Thyroid gland (tissue), 4 donors: ENCODE measurements around the gene APBA1. TPM values are rescaled to one million over a fixed set of nuclear protein-coding genes. Genes with fewer than 3 reads are reported as not detected.

Experiments used
- DNase-seq, 2 donors: peaks; one replicate each; pipeline ENCODE4 v3.0.0-alpha.2; 2019
- H3K27ac ChIP-seq, 3 donors: fragments of 200-600 bp; sonication (generic); 1 replicate in 2 of 3; 2 replicates in 1 of 3; pipeline ENCODE4 v1.5.1; 2016 to 2019; ENCODE audit warnings: mild to moderate bottlenecking in 1 of 3, moderate library complexity in 1 of 3
- H3K27me3 ChIP-seq: fragments of 200-600 bp; sonication (generic); one replicate; pipeline ENCODE4 v1.5.1; 2019
- H3K36me3 ChIP-seq, 2 donors: fragments of 200-600 bp; sonication (generic); one replicate each; pipeline ENCODE4 v1.5.1; 2016 to 2019
- H3K4me1 ChIP-seq, 2 donors: fragments of 200-600 bp; sonication (generic); one replicate each; pipeline ENCODE4 v1.5.1; 2017 to 2019
- H3K4me3 ChIP-seq, 3 donors: fragments of 200-600 bp; sonication (generic); replicated peaks in 1 of 3; 1 replicate in 2 of 3; 2 replicates in 1 of 3; pipeline ENCODE4 v1.5.1; 2016; ENCODE audit warnings: mild to moderate bottlenecking in 1 of 3
- H3K9me3 ChIP-seq: fragments of 200-600 bp; sonication (generic); one replicate; pipeline ENCODE4 v1.5.1; 2017
- POLR2A ChIP-seq, 2 donors: fragments of 450-650 bp; IDR thresholded peaks; one replicate each; pipeline ENCODE4 v1.6.1; 2017; ENCODE audit warnings: antibody characterized with exemption in 2 of 2, mild to moderate bottlenecking in 2 of 2, moderate library complexity in 1 of 2
- WGBS, 2 donors: methylation state at CpG; one replicate each; pipeline ENCODE4 v1.1.5; 2017; 5-methylcytosine and 5-hydroxymethylcytosine counted together
- intact Hi-C: fragments of 100-400 bp; cut with DNase I; formaldehyde crosslinking; loops from one replicate; pipeline ENCODE4 v1.15.1; 2023
- total RNA-seq, 4 donors: library from RNA; depleted of rRNA; stranded (reverse); fragments of >200 nt; gene quantifications; one replicate each; pipeline ENCODE4 v1.2.3, GENCODE V29; 2016
- TF ChIP-seq, protein P1 (sequence below), 6 experiments: fragments of 200-600 bp in 3 of 6; fragments of 450-650 bp in 3 of 6; sonication (generic) in 3 of 6; IDR thresholded peaks; one replicate each; pipeline ENCODE4 v1.5.1; 2016 to 2019; ENCODE audit warnings: antibody characterized with exemption in 6 of 6, mild to moderate bottlenecking in 2 of 6, inconsistent platforms in 1 of 6, moderate library complexity in 1 of 6

The APBA1 gene
- total RNA-seq, 4 donors from 2014 or later, result 2.8 to 11.2 (median 3.8) TPM

DNA sequence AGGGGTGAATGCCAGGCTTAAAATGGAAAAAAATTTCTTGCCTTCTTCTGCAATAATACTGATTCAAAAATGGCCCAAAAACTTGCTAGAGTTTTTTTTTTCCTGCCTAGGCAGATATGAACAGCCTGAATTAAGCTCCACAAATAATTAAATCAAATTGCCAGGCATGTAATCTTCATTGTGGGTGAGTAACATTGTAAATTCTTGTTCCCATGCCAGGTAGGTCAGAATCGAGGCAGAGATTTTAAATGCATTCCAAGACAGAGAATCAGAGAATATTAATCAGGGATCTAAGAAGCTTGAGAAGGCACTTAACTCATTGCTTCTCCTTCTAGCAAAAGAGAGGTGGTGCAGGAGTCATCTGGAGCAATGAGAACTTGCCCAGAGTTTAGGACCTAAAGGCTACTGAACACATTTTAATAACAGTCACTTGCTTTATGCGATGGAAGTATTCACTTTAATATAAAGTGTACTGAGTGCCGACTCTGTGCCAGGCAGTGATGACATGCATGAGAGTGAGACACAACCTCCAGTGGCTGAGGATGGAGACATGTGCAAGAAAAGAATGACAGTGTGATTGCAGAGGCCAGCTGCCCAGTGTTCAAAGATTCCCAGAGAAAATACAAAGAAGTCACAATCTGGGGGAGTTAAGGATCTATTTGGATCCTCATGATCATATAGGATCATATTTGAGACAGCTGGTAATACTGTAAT is 102.3 kb downstream of the APBA1 start:
- H3K4me1 ChIP-seq, result no peaks in the 10 kb centered on the region
- no peaks in the 10 kb centered on the region for H3K27me3 ChIP-seq
- no peaks in the 10 kb centered on the region for H3K9me3 ChIP-seq
- intact Hi-C loops, result no loop called here
- no peak overlapping the region for H3K4me3 ChIP-seq
- no peaks in the 10 kb centered on the region for H3K36me3 ChIP-seq
- DNase-seq, result no peak
- H3K27ac ChIP-seq, result no peak overlapping the region
- WGBS, 2 donors, result 60 to 68% methylated on average over 3 of the region's 3 CpGs
- TF ChIP-seq, protein P1, sequence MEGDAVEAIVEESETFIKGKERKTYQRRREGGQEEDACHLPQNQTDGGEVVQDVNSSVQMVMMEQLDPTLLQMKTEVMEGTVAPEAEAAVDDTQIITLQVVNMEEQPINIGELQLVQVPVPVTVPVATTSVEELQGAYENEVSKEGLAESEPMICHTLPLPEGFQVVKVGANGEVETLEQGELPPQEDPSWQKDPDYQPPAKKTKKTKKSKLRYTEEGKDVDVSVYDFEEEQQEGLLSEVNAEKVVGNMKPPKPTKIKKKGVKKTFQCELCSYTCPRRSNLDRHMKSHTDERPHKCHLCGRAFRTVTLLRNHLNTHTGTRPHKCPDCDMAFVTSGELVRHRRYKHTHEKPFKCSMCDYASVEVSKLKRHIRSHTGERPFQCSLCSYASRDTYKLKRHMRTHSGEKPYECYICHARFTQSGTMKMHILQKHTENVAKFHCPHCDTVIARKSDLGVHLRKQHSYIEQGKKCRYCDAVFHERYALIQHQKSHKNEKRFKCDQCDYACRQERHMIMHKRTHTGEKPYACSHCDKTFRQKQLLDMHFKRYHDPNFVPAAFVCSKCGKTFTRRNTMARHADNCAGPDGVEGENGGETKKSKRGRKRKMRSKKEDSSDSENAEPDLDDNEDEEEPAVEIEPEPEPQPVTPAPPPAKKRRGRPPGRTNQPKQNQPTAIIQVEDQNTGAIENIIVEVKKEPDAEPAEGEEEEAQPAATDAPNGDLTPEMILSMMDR (IDR thresholded peaks at IDR 0.05), result no peak
- TF ChIP-seq POLR2A (IDR thresholded peaks at IDR 0.05), result no peak

DNA sequence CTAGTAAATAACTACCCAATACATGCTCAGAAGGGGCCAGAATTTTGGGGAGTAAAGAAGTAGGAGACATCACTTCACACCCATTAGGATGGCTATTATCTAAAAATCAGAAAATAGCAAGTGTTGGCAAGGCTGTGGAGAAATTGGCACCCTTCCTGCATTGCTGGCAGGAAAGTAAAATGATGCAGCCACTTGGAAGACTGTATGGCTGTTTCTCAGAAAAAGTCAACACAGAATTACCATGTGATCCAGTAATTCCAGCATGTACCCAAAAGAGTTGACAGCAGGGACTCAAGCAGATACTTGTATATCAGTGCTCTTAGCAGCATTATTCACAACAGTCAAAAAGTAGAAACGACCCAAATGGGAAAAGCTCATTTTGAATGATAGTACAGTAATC is 107.6 kb downstream of the APBA1 start:
- no peak overlapping the region for H3K4me3 ChIP-seq
- H3K9me3 ChIP-seq, result no peaks in the 10 kb centered on the region
- no peak overlapping the region for H3K27ac ChIP-seq
- WGBS, 2 donors, result 66 to 68% methylated on average over 1 of the region's 1 CpG
- intact Hi-C loops, result no loop called here
- no peaks in the 10 kb centered on the region for H3K27me3 ChIP-seq
- no peaks in the 10 kb centered on the region for H3K4me1 ChIP-seq
- no peak for DNase-seq
- no peaks in the 10 kb centered on the region for H3K36me3 ChIP-seq
- TF ChIP-seq, protein P1 (IDR thresholded peaks at IDR 0.05), result no peak
- TF ChIP-seq POLR2A (IDR thresholded peaks at IDR 0.05), result no peak

DNA sequence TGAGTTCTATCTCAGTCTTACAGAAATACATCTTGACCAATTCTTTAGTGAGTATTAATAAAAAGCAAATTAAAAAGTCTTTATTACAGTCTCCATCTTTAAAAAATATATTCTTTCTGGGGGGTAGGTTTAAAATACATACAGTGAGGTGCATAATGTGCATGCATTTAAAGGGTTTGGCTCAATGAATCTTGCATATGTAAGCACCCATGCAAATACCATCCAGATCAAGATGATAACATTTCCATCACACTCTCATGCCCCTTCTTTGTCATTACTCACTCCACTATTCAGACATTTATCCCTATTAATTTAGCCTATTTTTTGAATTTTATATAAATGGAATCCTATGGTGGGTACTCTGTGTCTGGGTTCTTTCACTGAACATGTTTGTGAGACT is 113.0 kb downstream of the APBA1 start:
- Histone ChIP-seq H3K4me3 (no peak overlapping the region), H3K9me3 (no peaks in the 10 kb centered on the region), H3K36me3 (no peaks in the 10 kb centered on the region), H3K27ac (no peak overlapping the region), H3K27me3 (no peaks in the 10 kb centered on the region), H3K4me1 (peaks cover 0 to 3% of the 10 kb centered on the region in 2 donors)
- TF ChIP-seq POLR2A (IDR thresholded peaks at IDR 0.05), result no peak
- TF ChIP-seq, protein P1 (IDR thresholded peaks at IDR 0.05), result no peak
- no peak for DNase-seq
- intact Hi-C loops, result no loop called here

DNA sequence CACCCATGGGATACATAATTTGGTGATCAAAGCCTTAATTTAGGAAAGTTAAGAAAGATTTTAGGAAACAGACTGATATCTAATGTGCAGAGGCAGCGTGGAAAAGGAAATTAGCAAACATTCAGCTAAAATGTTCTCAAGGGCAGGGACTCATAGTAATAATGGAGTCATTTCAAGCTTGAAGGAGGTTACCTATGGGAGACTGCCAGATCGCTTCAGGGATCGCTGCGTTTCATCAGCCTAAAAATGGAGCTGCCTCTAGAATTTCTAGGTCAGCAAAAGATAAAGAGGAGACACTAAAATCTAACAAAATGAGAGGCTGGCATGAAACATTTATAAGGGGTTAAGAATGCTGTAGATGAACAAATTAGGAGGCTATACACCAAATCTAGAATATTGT is 115.5 kb downstream of the APBA1 start:
- H3K36me3 ChIP-seq, result no peaks in the 10 kb centered on the region
- DNase-seq, result no peak
- 81 to 88% methylated on average over 4 of the region's 4 CpGs for WGBS, 2 donors
- H3K9me3 ChIP-seq, result no peaks in the 10 kb centered on the region
- peaks cover 0 to 3% of the 10 kb centered on the region in 2 donors for H3K4me1 ChIP-seq
- no peak for TF ChIP-seq POLR2A (IDR thresholded peaks at IDR 0.05)
- TF ChIP-seq, protein P1 (IDR thresholded peaks at IDR 0.05), result no peak
- H3K4me3 ChIP-seq, result no peak overlapping the region
- intact Hi-C loops, result no loop called here
- no peak overlapping the region for H3K27ac ChIP-seq
- no peaks in the 10 kb centered on the region for H3K27me3 ChIP-seq

DNA sequence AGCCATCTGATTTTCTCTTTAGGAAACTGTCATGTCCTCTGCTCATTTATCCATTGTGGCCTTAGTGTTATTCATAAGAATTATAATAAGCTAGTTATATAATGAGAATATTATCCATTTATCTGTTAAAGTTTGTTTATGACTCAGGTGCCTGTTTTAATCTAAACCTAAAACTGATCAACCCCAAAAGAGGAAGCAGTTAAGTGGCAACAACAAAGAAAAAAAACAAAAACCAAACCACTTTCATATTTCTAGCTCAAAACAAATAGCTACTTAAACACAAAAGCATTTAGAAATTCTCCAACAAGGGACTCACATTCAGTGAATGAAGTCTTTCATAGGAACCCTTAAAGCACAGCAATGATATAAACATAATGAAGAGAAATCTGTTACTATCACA is 116.4 kb downstream of the APBA1 start:
- no peaks in the 10 kb centered on the region for H3K9me3 ChIP-seq
- H3K4me1 ChIP-seq, result peaks cover 0 to 3% of the 10 kb centered on the region in 2 donors
- no peak overlapping the region for H3K27ac ChIP-seq
- no peak overlapping the region for H3K4me3 ChIP-seq
- no peaks in the 10 kb centered on the region for H3K36me3 ChIP-seq
- DNase-seq, result no peak
- no peak for TF ChIP-seq POLR2A (IDR thresholded peaks at IDR 0.05)
- TF ChIP-seq, protein P1 (IDR thresholded peaks at IDR 0.05), result no peak
- H3K27me3 ChIP-seq, result no peaks in the 10 kb centered on the region
- intact Hi-C loops, result no loop called here
